Hepatocyte (in vitro differentiated cells): ENCODE data around the gene TMEM123. TPM values are rescaled to one million over a fixed set of nuclear protein-coding genes. Genes with fewer than 3 reads are reported as not detected.

Source experiments
- DNase-seq: peaks from one replicate; pipeline ENCODE4 v3.0.0-alpha.2; 2016; ENCODE audit warnings: low spot score
- H2AFZ ChIP-seq: fragments of 200-600 bp; sonication (generic); 2 replicates; pipeline ENCODE4 v1.6.0; 2016; ENCODE audit warnings: antibody characterized with exemption, mild to moderate bottlenecking
- H3K27ac ChIP-seq: fragments of 200-600 bp; sonication (generic); 2 replicates; pipeline ENCODE4 v1.5.1; 2016; ENCODE audit warnings: mild to moderate bottlenecking
- H3K27me3 ChIP-seq: fragments of 200-600 bp; sonication (generic); 2 replicates; pipeline ENCODE4 v1.6.1; 2016
- H3K36me3 ChIP-seq: fragments of 200-600 bp; sonication (generic); replicated peaks from 2 replicates; pipeline ENCODE4 v1.5.1; 2016; ENCODE audit warnings: low read depth; ENCODE audit not compliant: insufficient read depth
- H3K4me1 ChIP-seq: fragments of 200-600 bp; sonication (generic); 2 replicates; pipeline ENCODE4 v1.5.1; 2016; ENCODE audit warnings: mild to moderate bottlenecking, moderate library complexity; ENCODE audit not compliant: insufficient read depth
- H3K4me2 ChIP-seq: fragments of 200-600 bp; sonication (generic); 2 replicates; pipeline ENCODE4 v1.6.0; 2016
- H3K4me3 ChIP-seq: fragments of 200-600 bp; sonication (generic); 2 replicates; pipeline ENCODE4 v1.5.1; 2016; ENCODE audit warnings: mild to moderate bottlenecking
- H3K79me2 ChIP-seq: fragments of 200-600 bp; sonication (generic); 2 replicates; pipeline ENCODE4 v1.6.0; 2017; ENCODE audit warnings: mild to moderate bottlenecking
- H3K9me2 ChIP-seq: fragments of 200-600 bp; sonication (generic); replicated peaks from 2 replicates; pipeline ENCODE4 v1.6.0; 2017; ENCODE audit warnings: mild to moderate bottlenecking; ENCODE audit not compliant: insufficient read depth
- H3K9me3 ChIP-seq: fragments of 200-600 bp; sonication (generic); 2 replicates; pipeline ENCODE4 v1.5.1; 2016; ENCODE audit warnings: low read depth, mild to moderate bottlenecking
- H4K20me1 ChIP-seq: fragments of 200-600 bp; sonication (generic); 2 replicates; pipeline ENCODE4 v1.6.0; 2016; ENCODE audit warnings: mild to moderate bottlenecking; ENCODE audit not compliant: insufficient read depth, poor library complexity, severe bottlenecking
- CTCF ChIP-seq: fragments of 200-600 bp; sonication (generic); IDR thresholded peaks from 2 replicates; pipeline ENCODE4 v1.5.1; 2016; ENCODE audit warnings: antibody characterized with exemption, mild to moderate bottlenecking; ENCODE audit not compliant: poor library complexity
- EZH2 ChIP-seq: fragments of 200-600 bp; sonication (generic); IDR thresholded peaks from 2 replicates; pipeline ENCODE4 v1.6.1; 2016; ENCODE audit warnings: antibody characterized with exemption, mild to moderate bottlenecking, borderline replicate concordance
- EZH2phosphoT487 ChIP-seq: fragments of 200-600 bp; sonication (generic); IDR thresholded peaks from one replicate; pipeline ENCODE4 v1.6.1; 2018; ENCODE audit warnings: antibody characterized with exemption, mild to moderate bottlenecking, low read depth, moderate library complexity; ENCODE audit not compliant: unreplicated experiment, severe bottlenecking
- WGBS: methylation state at CpG from one replicate; pipeline ENCODE4 v1.1.6; 2016; ENCODE audit warnings: low lambda C conversion rate; ENCODE audit errors: missing lambda C conversion rate; 5-methylcytosine and 5-hydroxymethylcytosine counted together
- polyA plus RNA-seq: library from polyadenylated mRNA; unstranded; fragments of >200 nt; fragmentation: Nextera tagmentation; extraction: Ambion mirVana; gene quantifications from 2 replicates; pipeline ENCODE4 v1.2.1, GENCODE V29; 2016
- total RNA-seq: library from RNA; depleted of rRNA; stranded (reverse); fragments of >200 nt; gene quantifications from 2 replicates; pipeline ENCODE4 v1.2.3, GENCODE V29; 2014

TMEM123 gene
- total and polyA plus RNA-seq, 2 experiments from 2014 or later = 122 to 182 TPM

GRCh38 chr11:102390667-102391465 lies 61.7 kb downstream of the TMEM123 start:
- peaks cover 5% of the 10 kb centered on the region for H4K20me1 ChIP-seq
- H3K4me2 ChIP-seq = no peak overlapping the region
- peaks cover 10% of the 10 kb centered on the region for H3K4me1 ChIP-seq
- H3K9me3 ChIP-seq = no peaks in the 10 kb centered on the region
- H3K27me3 ChIP-seq = no peaks in the 10 kb centered on the region
- H2AFZ ChIP-seq = no peak overlapping the region
- no peak overlapping the region for H3K4me3 ChIP-seq
- TF ChIP-seq EZH2phosphoT487 (no peak), CTCF (peak; percentile 60)
- H3K79me2 ChIP-seq = peaks cover 28% of the 10 kb centered on the region
- H3K36me3 ChIP-seq = no peaks in the 10 kb centered on the region
- no peak overlapping the region for H3K27ac ChIP-seq
- peak; percentile 74 for DNase-seq
- H3K9me2 ChIP-seq = no peaks in the 10 kb centered on the region
- WGBS = 72% methylated on average over 12 of the region's 12 CpGs

DNA sequence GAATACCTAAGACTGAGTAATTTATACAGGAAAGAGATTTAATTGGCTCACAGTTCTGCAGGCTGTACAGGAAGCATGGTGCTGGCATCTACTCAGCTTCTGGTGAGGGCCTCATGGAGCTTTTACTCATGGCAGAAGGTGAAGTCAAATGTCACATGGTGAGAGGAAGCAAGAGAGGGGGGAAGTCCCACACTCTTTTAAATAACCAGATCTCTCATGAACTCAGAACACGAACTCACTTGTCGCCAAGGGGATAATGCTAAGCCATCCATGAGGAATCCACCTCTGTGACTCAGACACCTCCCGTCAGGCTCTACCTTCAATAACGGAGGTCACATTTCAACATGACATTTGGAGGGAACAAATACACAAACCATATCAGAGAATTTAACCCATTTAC lies 63.3 kb downstream of the TMEM123 start:
- peaks cover 5% of the 10 kb centered on the region for H4K20me1 ChIP-seq
- H3K79me2 ChIP-seq = peaks cover 28% of the 10 kb centered on the region
- TF ChIP-seq EZH2 = no peak
- TF ChIP-seq EZH2phosphoT487 = no peak
- no peak for TF ChIP-seq CTCF
- 85% methylated on average over 4 of the region's 4 CpGs for WGBS
- H2AFZ ChIP-seq = no peak overlapping the region
- H3K4me1 ChIP-seq = peaks cover 24% of the 10 kb centered on the region
- DNase-seq = no peak
- H3K4me3 ChIP-seq = no peak overlapping the region
- no peaks in the 10 kb centered on the region for H3K9me3 ChIP-seq
- H3K36me3 ChIP-seq = no peaks in the 10 kb centered on the region
- H3K4me2 ChIP-seq = no peak overlapping the region
- no peak overlapping the region for H3K27ac ChIP-seq
- H3K9me2 ChIP-seq = no peaks in the 10 kb centered on the region
- no peaks in the 10 kb centered on the region for H3K27me3 ChIP-seq

DNA sequence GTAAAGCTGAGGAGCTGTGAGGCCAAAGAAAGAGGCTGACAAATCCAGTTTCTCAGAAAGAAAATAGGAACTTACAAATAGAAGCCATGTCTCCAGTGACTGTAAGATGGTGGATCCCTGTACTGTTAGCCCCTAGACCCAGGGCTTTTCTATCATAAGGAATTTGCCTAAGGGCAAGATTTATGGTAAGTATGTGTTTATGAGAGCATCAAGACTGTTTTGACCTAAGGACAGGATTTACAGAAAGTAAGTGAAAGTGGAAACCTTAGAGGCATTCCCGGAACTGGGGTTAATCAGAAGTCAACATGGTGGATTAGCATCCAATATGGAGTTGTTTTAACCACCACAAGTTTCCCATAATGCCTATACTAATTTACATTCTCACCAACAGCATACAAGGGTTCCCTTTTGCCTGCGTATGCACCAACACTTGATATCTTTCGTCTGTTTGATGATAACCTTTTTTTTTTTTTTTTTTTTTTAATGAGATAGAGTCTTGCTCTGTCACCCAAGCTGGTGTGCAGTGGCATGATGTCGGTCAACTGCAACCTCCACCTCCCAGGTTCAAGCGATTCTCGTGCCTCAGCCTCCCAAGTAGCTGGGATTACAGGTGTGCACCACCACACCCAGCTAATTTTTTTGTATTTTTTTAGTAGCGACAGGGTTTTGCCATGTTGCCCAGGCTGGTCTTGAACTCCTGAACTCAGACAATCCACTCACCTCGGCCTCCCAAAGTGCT lies 65.4 kb downstream of the TMEM123 start:
- DNase-seq = no peak
- 85% methylated on average over 4 of the region's 8 CpGs for WGBS
- H3K27ac ChIP-seq = peak overlapping the region; percentile 79
- H2AFZ ChIP-seq = no peak overlapping the region
- H3K4me3 ChIP-seq = no peak overlapping the region
- TF ChIP-seq EZH2 (no peak), CTCF (no peak), EZH2phosphoT487 (no peak)
- H3K79me2 ChIP-seq = peaks cover 16% of the 10 kb centered on the region
- peak overlapping the region; percentile 16 for H3K4me2 ChIP-seq
- H3K9me2 ChIP-seq = no peaks in the 10 kb centered on the region
- H3K36me3 ChIP-seq = no peaks in the 10 kb centered on the region
- H3K27me3 ChIP-seq = no peaks in the 10 kb centered on the region
- no peaks in the 10 kb centered on the region for H4K20me1 ChIP-seq
- peaks cover 27% of the 10 kb centered on the region for H3K4me1 ChIP-seq
- H3K9me3 ChIP-seq = no peaks in the 10 kb centered on the region
